Measurements from ENCODE around the gene CACNA1A.

DNA sequence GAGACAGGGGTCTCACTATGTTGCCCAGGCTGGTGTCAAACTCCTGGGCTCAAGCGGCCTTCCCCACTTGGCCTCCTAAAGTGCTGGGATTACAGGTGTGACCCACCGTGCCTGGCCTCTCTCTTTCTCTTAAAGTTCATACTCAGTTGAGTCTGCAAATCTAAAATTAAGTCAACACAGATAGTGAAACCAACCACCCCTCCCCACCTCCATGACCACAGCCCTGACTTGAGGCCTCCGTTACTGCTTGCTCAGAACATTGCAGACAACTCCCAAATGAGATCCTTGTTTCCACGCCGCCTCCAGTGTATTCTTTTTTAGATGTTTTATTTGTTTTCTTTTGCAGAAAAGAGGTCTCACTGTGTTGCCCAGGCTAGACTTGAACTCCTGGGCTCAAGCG, 94.4 kb downstream of the CACNA1A start:
- TF ChIP-seq EZH2 (IDR thresholded peaks at IDR 0.05; ENCODE audit: insufficient read depth, poor library complexity, severe bottlenecking) (no peak), EZH2phosphoT487 (IDR thresholded peaks at IDR 0.05; ENCODE audit: insufficient read depth, low read depth) (no peak)

All from GM23248 (cell line).